Limb (tissue), 2 donors: ENCODE measurements around the gene SPACA6.
"Not testable (repeated sequence)": the region's sequence is repeated elsewhere in the genome, so short reads cannot be mapped to it uniquely, and the experiment has no call there.

Experiments used
- DNase-seq, 2 donors: peaks; one replicate each; pipeline ENCODE4 v3.0.0-alpha.2; 2016; ENCODE audit errors: extremely low spot score in 2 of 2

The SPACA6 gene

GRCh38 chr19:51733742-51734522, 40.8 kb downstream of the SPACA6 start:
- no peak for DNase-seq

GRCh38 chr19:51735759-51736449, 42.8 kb downstream of the SPACA6 start:
- DNase-seq: no peak

- no peak for DNase-seq
Measured at GRCh38 chr19:51737389-51737788, 44.3 kb downstream of the SPACA6 start.

- DNase-seq: no peak
Measured at GRCh38 chr19:51737924-51738323, 44.8 kb downstream of the SPACA6 start.

GRCh38 chr19:51738523-51738922, 45.4 kb downstream of the SPACA6 start:
- DNase-seq: not testable (repeated sequence)

- no peak for DNase-seq
Measured at GRCh38 chr19:51739466-51740213, 46.5 kb downstream of the SPACA6 start.

- DNase-seq: no peak
Measured at GRCh38 chr19:51740356-51740755, 47.2 kb downstream of the SPACA6 start.

GRCh38 chr19:51742789-51743188, 49.7 kb downstream of the SPACA6 start:
- no peak for DNase-seq

GRCh38 chr19:51743405-51743804, 50.3 kb downstream of the SPACA6 start:
- no peak for DNase-seq

- DNase-seq: no peak
Measured at GRCh38 chr19:51746731-51747130, 53.6 kb downstream of the SPACA6 start.

- DNase-seq: no peak
Measured at GRCh38 chr19:51749979-51750378, 56.8 kb downstream of the SPACA6 start.

- no peak for DNase-seq
Measured at GRCh38 chr19:51750400-51751094, 57.4 kb downstream of the SPACA6 start.

GRCh38 chr19:51751655-51752054, 58.5 kb downstream of the SPACA6 start, which contains the start of gene FPR1:
Gene FPR1 (minus strand): TSS chr19:51751878. CDS start chr19:51746994, 4,884 bp downstream.
- DNase-seq: no peak

- DNase-seq: no peak
Measured at GRCh38 chr19:51754109-51754508, 61.0 kb downstream of the SPACA6 start.

- no peak for DNase-seq
Measured at GRCh38 chr19:51754770-51755169, 61.6 kb downstream of the SPACA6 start.
